AG10803 (cell line): ENCODE data around the gene CDC16.

ENCODE experiments used
- DNase-seq: peaks from one replicate; pipeline ENCODE4 v3.0.0; 2010; ENCODE audit warnings: low read depth
- H3K4me3 ChIP-seq: 2 replicates; pipeline ENCODE4 v1.5.1; 2011; ENCODE audit warnings: mild to moderate bottlenecking, low read length, control low read depth
- CTCF ChIP-seq: conservative IDR thresholded peaks from 2 replicates; pipeline ENCODE4 v1.5.1; 2011; ENCODE audit warnings: mild to moderate bottlenecking, low read length, control low read depth, inconsistent platforms

The CDC16 gene

GRCh38 chr13:114227528-114227927, 7.2 kb upstream of the CDC16 start:
- no peak for TF ChIP-seq CTCF
- no peak overlapping the region for H3K4me3 ChIP-seq
- no peak for DNase-seq

GRCh38 chr13:114228176-114228575, 6.5 kb upstream of the CDC16 start:
- DNase-seq, result no peak
- TF ChIP-seq CTCF, result no peak
- no peak overlapping the region for H3K4me3 ChIP-seq

DNA sequence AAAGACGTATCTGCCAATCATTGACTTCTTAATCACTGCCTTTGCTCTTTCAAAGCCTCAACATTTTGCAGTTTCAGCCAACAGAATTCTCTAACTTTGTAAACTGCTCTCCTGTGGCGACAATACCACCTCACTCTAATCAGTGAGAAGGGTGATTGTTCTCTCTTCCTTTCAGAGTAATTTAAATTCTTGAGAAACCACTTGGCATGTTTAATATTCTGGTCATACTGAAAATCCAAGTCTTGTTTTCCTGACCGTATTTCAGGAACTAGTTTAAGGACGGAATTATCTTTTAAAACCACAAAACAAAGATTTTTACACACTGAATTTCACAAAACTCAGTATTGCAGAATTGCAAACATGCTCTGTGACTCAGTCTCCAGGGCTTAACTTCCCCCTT, 5.2 kb upstream of the CDC16 start:
- peak; percentile 62 for DNase-seq
- TF ChIP-seq CTCF, result no peak
- no peak overlapping the region for H3K4me3 ChIP-seq

GRCh38 chr13:114230117-114230516, 4.6 kb upstream of the CDC16 start:
- DNase-seq, result peak; percentile 54
- H3K4me3 ChIP-seq, result no peak overlapping the region
- TF ChIP-seq CTCF, result no peak

GRCh38 chr13:114230575-114230974, 4.1 kb upstream of the CDC16 start:
- no peak overlapping the region for H3K4me3 ChIP-seq
- DNase-seq, result no peak
- TF ChIP-seq CTCF, result no peak

- no peak for DNase-seq
- no peak for TF ChIP-seq CTCF
- no peak overlapping the region for H3K4me3 ChIP-seq
Observed at GRCh38 chr13:114231886-114232285, 2.8 kb upstream of the CDC16 start.

DNA sequence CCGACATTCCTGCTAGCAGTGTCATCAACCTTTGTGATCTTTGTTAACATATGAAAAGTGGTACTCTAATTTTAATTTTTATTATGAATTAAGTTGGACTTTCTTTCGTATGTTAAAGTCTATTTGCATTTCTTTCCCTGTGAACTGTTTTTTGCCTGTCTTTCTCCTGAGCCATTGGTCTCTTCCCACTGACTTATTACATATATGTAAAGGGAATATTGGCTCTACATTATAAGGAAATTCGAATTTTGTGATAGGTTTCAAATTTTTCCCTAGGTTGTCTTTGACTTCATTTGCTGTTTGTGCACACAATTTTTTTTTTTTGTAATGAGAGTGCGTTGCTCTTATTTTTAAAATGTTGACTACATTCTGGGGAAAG, 442 bp upstream of the CDC16 start:
- H3K4me3 ChIP-seq, result peak overlapping the region; percentile 85
- no peak for TF ChIP-seq CTCF
- DNase-seq, result no peak
